AG08395 (cell line): ENCODE results near the gene CNPY2.
A peak's percentile ranks its signal among the peaks of the same experiment; 100 is the strongest.
"Not testable (repeated sequence)": the region's sequence is repeated elsewhere in the genome, so short reads cannot be mapped to it uniquely, and the experiment has no call there.

ENCODE experiments used
- DNase-seq: peaks from one replicate; pipeline ENCODE4 v3.0.0; 2012; ENCODE audit warnings: mixed read lengths, low spot score

The CNPY2 gene

GRCh38 chr12:56333679-56334489 lies 18.1 kb upstream of the CNPY2 start, which contains the start of gene PAN2:
PAN2 (minus strand) TSS chr12:56334000; CDS start chr12:56333094, 906 bp downstream.
- peak; percentile 99 for DNase-seq

DNA sequence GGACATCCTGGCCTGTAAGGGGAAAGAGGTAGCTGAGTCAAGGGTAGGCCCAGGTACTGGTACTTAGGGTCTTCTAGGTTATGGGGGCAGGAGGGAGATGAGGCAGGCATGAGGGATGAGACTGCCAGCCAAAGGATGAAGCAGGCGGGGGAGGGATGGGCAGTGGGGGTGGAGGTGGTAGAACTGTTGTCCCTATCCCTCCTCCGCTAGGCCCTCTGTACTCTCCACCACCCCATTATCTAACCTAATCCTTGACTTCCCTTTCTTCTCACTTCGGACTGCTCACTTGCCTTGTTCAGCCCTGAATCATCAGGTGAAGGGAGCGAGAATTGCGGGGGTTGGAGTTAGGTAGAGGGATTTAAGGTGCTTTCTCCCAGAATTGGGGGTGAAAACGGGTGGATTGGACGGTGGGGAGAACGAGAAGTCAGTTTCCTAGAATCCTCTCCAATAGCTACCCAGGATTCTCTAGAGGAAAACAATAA lies 17.4 kb upstream of the CNPY2 start:
- no peak for DNase-seq

- no peak for DNase-seq
Observed at GRCh38 chr12:56332512-56333196, 16.9 kb upstream of the CNPY2 start.

- DNase-seq, result no peak
Observed at GRCh38 chr12:56330936-56331490, 15.2 kb upstream of the CNPY2 start.

GRCh38 chr12:56326533-56326932 lies 10.7 kb upstream of the CNPY2 start:
- DNase-seq, result no peak

DNA sequence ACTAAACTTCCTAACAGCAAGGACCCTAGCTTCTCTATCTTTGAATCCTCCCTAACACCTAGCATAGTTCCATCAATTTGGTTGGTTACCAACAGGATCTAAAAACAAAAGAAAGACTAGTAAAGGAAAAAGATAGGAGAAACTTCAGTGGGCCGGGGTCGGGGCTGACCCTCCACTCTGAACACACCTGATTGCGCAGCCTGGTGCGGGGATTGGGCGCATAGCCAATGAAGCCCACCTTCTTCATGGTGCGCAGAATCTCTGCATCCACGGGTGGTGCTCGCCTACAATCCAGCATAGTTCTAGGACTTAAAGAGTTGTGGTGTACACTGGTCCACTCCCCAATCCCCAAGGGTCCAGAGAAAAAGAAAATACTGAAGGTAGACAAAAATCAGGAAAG lies 10.3 kb upstream of the CNPY2 start:
- no peak for DNase-seq

- DNase-seq, result no peak
Observed at GRCh38 chr12:56324206-56324605, 8.4 kb upstream of the CNPY2 start.

- DNase-seq, result not testable (repeated sequence)
Observed at GRCh38 chr12:56321610-56322009, 5.8 kb upstream of the CNPY2 start.

DNA sequence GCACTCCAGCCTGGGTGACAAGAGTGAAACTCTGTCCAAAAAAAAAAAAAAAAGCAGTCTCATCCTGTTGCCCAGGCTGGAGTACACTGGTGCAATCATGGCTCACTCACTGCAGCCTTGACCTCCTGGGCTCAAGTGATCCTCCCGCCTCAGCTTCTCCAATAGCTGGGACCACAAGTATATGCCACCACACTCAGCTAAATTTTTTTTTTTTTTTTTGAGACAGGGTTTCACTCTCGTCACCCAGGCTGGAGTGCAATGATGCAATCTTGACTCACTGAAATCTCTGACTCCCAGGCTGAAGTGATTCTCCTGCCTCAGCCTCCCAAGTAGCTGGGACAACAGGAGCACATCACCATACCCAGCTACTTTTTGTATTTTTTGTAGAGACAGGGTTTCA lies 5.2 kb upstream of the CNPY2 start:
- no peak for DNase-seq

DNA sequence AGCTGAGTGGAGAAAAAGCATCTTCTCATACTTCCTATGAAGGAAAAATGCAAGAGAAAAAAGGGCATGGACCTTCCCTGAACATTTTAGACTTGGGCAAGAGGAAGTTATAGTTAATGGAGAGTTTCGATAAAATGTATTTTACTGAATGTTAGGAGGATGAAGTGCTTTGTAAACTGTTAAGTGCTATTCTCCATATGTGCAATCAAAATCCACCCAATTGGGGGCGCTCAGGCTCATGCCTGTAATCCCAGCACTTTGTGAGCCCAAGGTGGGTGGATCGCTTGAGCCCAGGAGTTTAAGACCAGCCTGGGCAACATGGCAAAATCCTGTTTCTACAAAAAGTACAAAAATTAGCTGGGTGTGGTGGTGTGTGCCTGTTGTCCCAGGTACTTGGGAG lies 1.9 kb upstream of the CNPY2 start:
- DNase-seq, result no peak

DNA sequence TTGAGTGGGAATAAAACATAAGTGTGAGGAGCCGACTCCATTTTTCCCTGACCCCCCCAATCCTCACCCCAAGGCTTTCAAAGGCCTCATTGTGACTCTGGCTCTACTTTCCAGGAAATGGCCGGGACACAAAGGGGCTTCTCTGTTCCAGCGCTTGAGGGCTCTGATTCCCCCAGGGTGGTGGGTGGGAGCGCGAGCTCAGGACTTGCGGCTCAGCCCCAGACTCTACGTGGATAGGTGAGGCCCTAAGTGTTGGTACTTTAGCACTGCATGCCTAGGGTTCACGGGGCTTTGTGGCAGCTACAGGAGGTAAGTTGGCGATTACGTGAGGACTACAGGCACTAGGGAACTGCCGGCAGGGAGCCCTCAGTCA lies 553 bp downstream of the CNPY2 start:
- no peak for DNase-seq

DNA sequence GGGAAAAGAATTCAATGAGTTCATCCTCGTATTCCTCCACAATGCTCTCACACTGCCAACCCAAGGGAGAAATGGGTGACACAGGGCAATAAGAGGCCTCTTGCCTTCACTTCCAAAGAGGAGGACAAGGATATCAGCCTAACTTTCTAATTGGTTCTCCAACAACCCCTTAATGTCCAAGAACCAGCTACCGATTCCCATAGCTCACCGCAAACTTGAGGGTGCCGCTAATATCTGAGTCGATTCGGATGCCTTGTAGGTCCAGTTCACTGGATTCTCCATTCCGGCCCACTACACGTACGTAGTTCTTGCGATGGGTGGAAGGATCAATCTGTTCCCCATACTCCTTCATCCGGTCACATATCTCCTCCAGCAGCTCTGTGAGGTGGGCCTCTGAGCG lies 4.8 kb downstream of the CNPY2 start:
- DNase-seq, result no peak

GRCh38 chr12:56308714-56309113 lies 7.1 kb downstream of the CNPY2 start:
- no peak for DNase-seq

DNA sequence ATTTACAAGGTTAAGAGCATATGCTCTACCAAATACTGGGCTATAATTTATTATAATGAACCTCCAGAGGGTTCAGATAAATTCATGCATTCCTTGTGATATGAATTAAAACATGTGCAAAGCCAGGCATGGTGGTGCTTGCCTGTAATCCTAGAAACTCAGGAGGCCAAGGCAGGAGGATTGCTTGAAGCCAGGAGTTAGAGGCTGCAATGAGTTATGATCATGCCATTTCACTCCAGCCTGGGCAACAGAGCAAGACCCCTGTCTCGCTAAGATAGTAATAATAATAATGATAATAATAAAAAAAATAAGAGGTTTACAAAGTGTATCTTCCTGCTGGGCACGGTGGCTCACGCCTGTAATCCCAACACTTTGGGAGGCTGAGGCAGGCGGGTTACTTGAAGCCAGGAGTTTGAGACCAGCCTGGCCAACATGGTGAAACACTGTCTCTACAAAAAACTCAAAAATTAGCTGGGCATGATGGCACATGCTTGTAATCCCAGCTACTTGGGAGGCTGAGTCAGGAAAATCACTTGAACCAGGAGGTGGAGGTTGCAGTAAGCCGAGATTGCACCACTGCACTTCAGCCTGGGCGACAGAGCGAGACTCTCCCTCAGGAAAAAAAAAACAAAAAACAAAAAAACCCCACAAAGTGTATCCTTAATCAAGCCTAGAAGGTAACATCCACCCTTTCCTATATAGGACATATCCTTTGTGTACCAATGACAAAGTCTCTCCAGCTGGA lies 8.4 kb downstream of the CNPY2 start:
- DNase-seq, result no peak

- DNase-seq, result no peak
Observed at GRCh38 chr12:56304872-56305590, 10.8 kb downstream of the CNPY2 start.

GRCh38 chr12:56304276-56304675 lies 11.5 kb downstream of the CNPY2 start:
- no peak for DNase-seq

DNA sequence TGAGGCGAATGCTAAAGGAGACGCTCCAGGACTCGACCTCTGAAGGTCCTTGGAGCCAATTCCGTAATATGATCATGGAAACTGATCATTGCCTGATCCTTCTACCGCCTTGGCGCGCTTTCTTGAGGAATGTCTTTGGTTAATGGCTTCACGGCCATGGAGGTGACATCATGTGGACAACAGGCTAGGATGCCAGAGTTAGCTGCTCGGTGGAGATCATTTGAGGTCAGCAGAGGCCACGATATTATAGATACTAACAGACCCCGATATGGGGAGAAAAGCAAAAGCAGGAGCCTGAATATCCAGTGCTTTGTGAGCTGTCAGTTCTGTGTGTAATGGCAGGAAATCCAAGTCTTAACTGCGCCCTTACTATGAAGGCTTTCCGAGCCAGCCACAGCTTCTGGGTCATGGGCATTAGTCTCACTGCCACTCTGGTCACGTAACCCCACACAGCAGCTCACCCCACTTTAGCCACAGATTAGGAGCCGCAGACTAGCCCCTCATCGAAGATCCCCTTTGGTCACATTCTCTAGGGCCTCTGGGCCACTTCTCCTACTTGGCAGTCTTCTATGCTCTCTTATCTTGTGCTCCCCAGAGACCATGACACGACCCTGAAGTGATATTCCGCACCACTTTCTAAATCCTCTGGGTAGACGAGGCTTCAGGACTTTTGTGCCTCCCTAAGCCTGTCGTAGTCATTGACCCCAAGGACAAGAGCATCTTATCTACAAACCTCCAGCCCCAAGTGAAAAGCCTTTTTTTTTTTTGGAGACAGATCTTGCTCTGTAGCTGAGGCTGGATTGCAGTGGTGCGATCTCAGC lies 14.9 kb downstream of the CNPY2 start:
- no peak for DNase-seq

- peak; percentile 98 for DNase-seq
Observed at GRCh38 chr12:56299853-56300643, 15.7 kb downstream of the CNPY2 start, which contains the start of gene CS. CS (minus strand) TSS chr12:56300330; CDS start chr12:56300201, 129 bp downstream.

- no peak for DNase-seq
Observed at GRCh38 chr12:56299308-56299852, 16.4 kb downstream of the CNPY2 start.

GRCh38 chr12:56298828-56299227 lies 17.0 kb downstream of the CNPY2 start:
- no peak for DNase-seq
